ENCODE data around the gene CCL3. TPM values are rescaled to one million over a fixed set of nuclear protein-coding genes. Genes with fewer than 3 reads are reported as not detected.
"Not testable (repeated sequence)": the region's sequence is repeated elsewhere in the genome, so short reads cannot be mapped to it uniquely, and the experiment has no call there.

The CCL3 gene
- total RNA-seq, 1 experiment from 2014 or later: not detected

DNA sequence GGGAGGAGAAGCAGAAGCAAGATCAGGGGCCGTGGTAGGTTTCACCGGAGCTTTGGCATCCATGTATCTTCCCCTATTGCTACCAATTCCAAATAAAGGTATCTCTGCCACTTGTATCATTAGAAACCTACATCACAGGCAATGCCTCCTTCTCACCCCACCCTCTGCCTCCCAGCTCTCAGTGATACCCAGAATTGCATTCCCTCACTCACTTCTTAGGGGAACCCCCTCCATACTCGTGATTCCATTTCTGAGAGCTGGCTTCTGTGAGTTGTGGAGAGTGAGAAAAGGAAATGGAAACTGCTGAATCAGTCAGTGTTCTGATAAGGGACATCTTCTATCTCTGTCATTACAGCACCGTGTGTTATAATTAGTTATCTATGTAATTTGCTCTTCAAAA lies 2.3 kb upstream of the CCL3 start:
- TF ChIP-seq EZH2 (IDR thresholded peaks at IDR 0.05; ENCODE audit: low read length, unreplicated experiment) (no peak), CTCF (conservative IDR thresholded peaks at IDR 0.05; ENCODE audit: low read depth, low read length) (no peak), EZH2phosphoT487 (IDR thresholded peaks at IDR 0.05; ENCODE audit: borderline replicate concordance, low read length) (no peak)
- BruUV-seq (replicated peaks): no TSS peak
- H3K4me1 ChIP-seq (ENCODE audit: insufficient read depth, low read length): no peaks in the 10 kb centered on the region
- no peaks in the 10 kb centered on the region for H3K9me2 ChIP-seq (replicated peaks; ENCODE audit: low read length)
- H3K27me3 ChIP-seq (ENCODE audit: low read length): peaks cover 9% of the 10 kb centered on the region; the same call in 1 of the 2 replicates
- intact Hi-C loops (cut with micrococcal nuclease): no loop called here
- POLR2A ChIA-PET (ENCODE audit: unreplicated experiment): no interaction called here
- CTCF ChIA-PET: no interaction called here
- H3F3A ChIP-seq (ENCODE audit: low read length, unreplicated experiment): no peaks in the 10 kb centered on the region
- no peaks in the 10 kb centered on the region for H3K79me2 ChIP-seq (ENCODE audit: low read length)
- no peak overlapping the region for H3K27ac ChIP-seq (ENCODE audit: low read length)
- H3K4me3 ChIP-seq (ENCODE audit: low read length): no peak overlapping the region
- H3K9ac ChIP-seq (ENCODE audit: low read length): no peak overlapping the region
- H3K9me3 ChIP-seq (ENCODE audit: low read length): no peaks in the 10 kb centered on the region
- H3K36me3 ChIP-seq (ENCODE audit: low read depth, low read length): no peaks in the 10 kb centered on the region
- H2AFZ ChIP-seq (ENCODE audit: low read length): no peak overlapping the region
- DNase-seq: no peak
- no peak for ATAC-seq
- no peak overlapping the region for H3K4me2 ChIP-seq (ENCODE audit: low read length)
- H4K20me1 ChIP-seq (ENCODE audit: low read length): no peaks in the 10 kb centered on the region

GRCh38 chr17:36089339-36089865 lies 541 bp downstream of the CCL3 start:
- intact Hi-C loops (cut with micrococcal nuclease): no loop called here
- Histone ChIP-seq H4K20me1 (ENCODE audit: low read length) (no peaks in the 10 kb centered on the region), H3F3A (ENCODE audit: low read length, unreplicated experiment) (no peaks in the 10 kb centered on the region), H3K36me3 (ENCODE audit: low read depth, low read length) (no peaks in the 10 kb centered on the region), H3K4me3 (ENCODE audit: low read length) (no peak overlapping the region), H2AFZ (ENCODE audit: low read length) (no peak overlapping the region), H3K9ac (ENCODE audit: low read length) (no peak overlapping the region), H3K79me2 (ENCODE audit: low read length) (no peaks in the 10 kb centered on the region), H3K9me3 (ENCODE audit: low read length) (no peaks in the 10 kb centered on the region), H3K4me2 (ENCODE audit: low read length) (no peak overlapping the region), H3K27ac (ENCODE audit: low read length) (no peak overlapping the region), H3K4me1 (ENCODE audit: insufficient read depth, low read length) (no peaks in the 10 kb centered on the region), H3K9me2 (replicated peaks; ENCODE audit: low read length) (no peaks in the 10 kb centered on the region), H3K27me3 (ENCODE audit: low read length) (peaks cover 9% of the 10 kb centered on the region; the same call in 1 of the 2 replicates)
- BruUV-seq (replicated peaks): no TSS peak
- ATAC-seq (no peak), DNase-seq (no peak)
- POLR2A ChIA-PET (ENCODE audit: unreplicated experiment): no interaction called here
- CTCF ChIA-PET: no interaction called here
- TF ChIP-seq CTCF (conservative IDR thresholded peaks at IDR 0.05; ENCODE audit: low read depth, low read length) (no peak), EZH2 (IDR thresholded peaks at IDR 0.05; ENCODE audit: low read length, unreplicated experiment) (no peak), EZH2phosphoT487 (IDR thresholded peaks at IDR 0.05; ENCODE audit: borderline replicate concordance, low read length) (no peak)

DNA sequence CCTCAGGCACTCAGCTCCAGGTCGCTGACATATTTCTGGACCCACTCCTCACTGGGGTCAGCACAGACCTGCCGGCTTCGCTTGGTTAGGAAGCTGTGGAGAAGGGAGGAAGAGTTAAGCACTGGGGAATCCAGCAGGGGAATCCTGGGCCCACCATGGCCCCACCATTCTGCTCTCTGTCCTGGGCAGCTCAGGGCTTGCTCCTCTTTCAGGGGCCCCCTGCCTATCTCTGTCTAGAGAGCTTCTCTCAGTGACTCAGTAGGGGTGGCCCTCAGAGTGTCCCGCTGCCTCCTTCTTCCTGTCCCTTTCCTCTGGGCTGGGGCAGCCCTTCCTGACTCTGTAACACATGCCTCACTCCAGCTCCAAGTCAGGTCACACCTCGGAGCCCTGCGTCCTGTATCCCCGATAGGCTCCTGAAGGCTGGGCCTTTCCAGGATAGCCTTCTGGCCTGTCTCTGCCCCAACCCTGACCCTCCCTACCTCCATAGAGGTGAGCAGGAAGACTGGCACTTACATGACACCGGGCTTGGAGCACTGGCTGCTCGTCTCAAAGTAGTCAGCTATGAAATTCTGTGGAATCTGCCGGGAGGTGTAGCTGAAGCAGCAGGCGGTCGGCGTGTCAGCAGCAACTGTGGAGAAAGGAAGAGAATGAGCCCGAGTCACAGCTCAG lies 1.1 kb downstream of the CCL3 start:
- no peak overlapping the region for H3K27ac ChIP-seq (ENCODE audit: low read length)
- no peaks in the 10 kb centered on the region for H3K9me2 ChIP-seq (replicated peaks; ENCODE audit: low read length)
- H3K4me1 ChIP-seq (ENCODE audit: insufficient read depth, low read length): no peaks in the 10 kb centered on the region
- BruUV-seq (replicated peaks): no TSS peak
- no peaks in the 10 kb centered on the region for H4K20me1 ChIP-seq (ENCODE audit: low read length)
- DNase-seq: no peak
- ChIA-PET CTCF (no interaction called here), POLR2A (ENCODE audit: unreplicated experiment) (no interaction called here)
- no peak overlapping the region for H3K4me2 ChIP-seq (ENCODE audit: low read length)
- H3K79me2 ChIP-seq (ENCODE audit: low read length): no peaks in the 10 kb centered on the region
- peaks cover 9% of the 10 kb centered on the region; the same call in 1 of the 2 replicates for H3K27me3 ChIP-seq (ENCODE audit: low read length)
- no peaks in the 10 kb centered on the region for H3K9me3 ChIP-seq (ENCODE audit: low read length)
- TF ChIP-seq EZH2phosphoT487 (IDR thresholded peaks at IDR 0.05; ENCODE audit: borderline replicate concordance, low read length) (no peak), EZH2 (IDR thresholded peaks at IDR 0.05; ENCODE audit: low read length, unreplicated experiment) (no peak), CTCF (conservative IDR thresholded peaks at IDR 0.05; ENCODE audit: low read depth, low read length) (no peak)
- no peaks in the 10 kb centered on the region for H3K36me3 ChIP-seq (ENCODE audit: low read depth, low read length)
- no peak for ATAC-seq
- H3F3A ChIP-seq (ENCODE audit: low read length, unreplicated experiment): no peaks in the 10 kb centered on the region
- H3K9ac ChIP-seq (ENCODE audit: low read length): no peak overlapping the region
- intact Hi-C loops (cut with micrococcal nuclease): no loop called here
- H3K4me3 ChIP-seq (ENCODE audit: low read length): no peak overlapping the region
- H2AFZ ChIP-seq (ENCODE audit: low read length): no peak overlapping the region

DNA sequence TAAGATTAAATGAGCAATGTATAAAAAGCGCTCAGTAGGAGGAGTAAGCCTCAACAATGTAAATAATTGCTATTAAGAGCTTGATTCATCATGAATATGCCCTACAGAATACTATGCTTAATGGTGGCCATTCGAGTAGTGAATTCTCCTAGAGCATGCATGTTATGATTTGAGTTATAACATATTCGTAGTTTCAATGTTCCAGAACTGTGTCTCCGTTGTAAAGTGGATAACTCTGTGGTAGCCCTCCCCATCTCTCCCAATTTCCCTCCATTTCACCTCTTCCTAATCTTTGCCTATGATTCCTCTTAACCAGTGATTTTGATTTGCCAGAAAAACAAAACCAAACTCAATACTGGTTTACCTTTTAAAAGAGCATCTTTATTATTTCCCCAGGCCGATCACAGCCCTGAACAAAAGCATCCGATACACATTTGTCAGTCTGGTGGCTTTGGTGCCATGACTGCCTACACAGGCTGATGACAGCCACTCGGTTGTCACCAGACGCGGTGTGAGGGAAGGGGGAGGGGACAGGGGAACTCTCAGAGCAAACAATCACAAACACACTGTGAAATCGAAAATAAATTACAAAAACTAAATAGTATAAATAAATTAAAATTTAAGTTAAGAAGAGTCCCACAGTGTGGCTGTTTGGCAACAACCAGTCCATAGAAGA lies 1.9 kb downstream of the CCL3 start:
- H3K4me1 ChIP-seq (ENCODE audit: insufficient read depth, low read length); H2AFZ ChIP-seq (ENCODE audit: low read length); H3K9me3 ChIP-seq (ENCODE audit: low read length); H3K27ac ChIP-seq (ENCODE audit: low read length); ATAC-seq; DNase-seq; H3K4me2 ChIP-seq (ENCODE audit: low read length); POLR2A ChIA-PET (ENCODE audit: unreplicated experiment); H3K36me3 ChIP-seq (ENCODE audit: low read depth, low read length); H4K20me1 ChIP-seq (ENCODE audit: low read length); H3K9me2 ChIP-seq (replicated peaks; ENCODE audit: low read length); H3K9ac ChIP-seq (ENCODE audit: low read length); BruUV-seq (replicated peaks); H3K79me2 ChIP-seq (ENCODE audit: low read length); H3F3A ChIP-seq (ENCODE audit: low read length, unreplicated experiment); intact Hi-C loops (cut with micrococcal nuclease); CTCF ChIA-PET; H3K4me3 ChIP-seq (ENCODE audit: low read length); H3K27me3 ChIP-seq (ENCODE audit: low read length): not testable (repeated sequence)

Measured in PC-3 (cell line).